NCI-H2107 treated with DMSO at 0.1 percent for 48 hours (cell line): Measurements from ENCODE around the gene POMT2.
"Not testable (repeated sequence)": the region's sequence is repeated elsewhere in the genome, so short reads cannot be mapped to it uniquely, and the experiment has no call there.

Experiments used
- DNase-seq: peaks from one replicate; lab custom pipeline; 2025; ENCODE audit not compliant: unreplicated experiment; lab: John Stamatoyannopoulos, UW

The POMT2 gene

GRCh38 chr14:77302926-77303325 lies 17.8 kb downstream of the POMT2 start:
- DNase-seq: no peak

- peak; percentile 67 for DNase-seq
Observed at GRCh38 chr14:77301103-77301502, 19.6 kb downstream of the POMT2 start.

DNA sequence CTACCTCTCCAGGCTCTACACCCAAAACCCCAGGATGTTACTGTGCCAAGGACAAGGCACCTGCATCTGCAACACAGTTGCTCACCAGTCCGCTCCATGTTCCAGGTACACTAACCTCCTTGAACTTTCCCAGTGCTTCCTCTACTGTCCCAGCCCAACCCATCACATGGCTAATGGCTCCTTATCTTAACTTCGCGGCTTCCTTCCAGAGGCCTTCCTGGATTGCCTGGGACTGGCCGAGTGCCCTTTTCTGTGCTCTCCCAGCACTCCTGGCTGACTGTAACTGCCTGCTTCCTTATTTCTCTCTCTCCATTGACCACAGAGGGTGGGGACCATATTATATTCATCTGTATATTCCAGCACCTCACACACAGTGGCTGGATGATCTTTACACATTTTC lies 20.9 kb downstream of the POMT2 start:
- DNase-seq: no peak

GRCh38 chr14:77296906-77297305 lies 23.8 kb downstream of the POMT2 start:
- no peak for DNase-seq

DNA sequence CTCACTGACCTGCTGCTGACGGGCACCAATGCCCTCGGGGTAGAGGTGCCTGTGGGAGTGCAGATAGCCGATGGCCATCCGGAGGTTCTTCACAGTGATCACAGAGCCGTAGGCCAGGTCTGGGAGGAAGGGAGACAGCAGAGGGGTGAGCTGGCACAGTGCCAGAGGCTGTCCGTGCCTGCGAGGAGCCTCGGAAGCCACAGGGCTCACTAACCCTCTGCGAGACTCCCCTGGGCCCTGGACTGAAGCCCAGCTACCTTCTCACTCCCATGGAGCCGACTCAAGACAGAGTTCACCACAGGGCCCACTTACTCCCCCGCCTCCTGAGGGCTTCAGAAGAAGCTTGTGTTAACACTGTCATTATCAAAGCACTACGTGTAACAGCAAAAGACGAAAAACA lies 24.5 kb downstream of the POMT2 start:
- no peak for DNase-seq

GRCh38 chr14:77290705-77291104 lies 30.0 kb downstream of the POMT2 start:
- no peak for DNase-seq

GRCh38 chr14:77286576-77286975 lies 34.1 kb downstream of the POMT2 start:
- DNase-seq: no peak

- DNase-seq: no peak
Observed at GRCh38 chr14:77284466-77284865, 36.2 kb downstream of the POMT2 start.

GRCh38 chr14:77284066-77284465 lies 36.6 kb downstream of the POMT2 start:
- DNase-seq: no peak

DNA sequence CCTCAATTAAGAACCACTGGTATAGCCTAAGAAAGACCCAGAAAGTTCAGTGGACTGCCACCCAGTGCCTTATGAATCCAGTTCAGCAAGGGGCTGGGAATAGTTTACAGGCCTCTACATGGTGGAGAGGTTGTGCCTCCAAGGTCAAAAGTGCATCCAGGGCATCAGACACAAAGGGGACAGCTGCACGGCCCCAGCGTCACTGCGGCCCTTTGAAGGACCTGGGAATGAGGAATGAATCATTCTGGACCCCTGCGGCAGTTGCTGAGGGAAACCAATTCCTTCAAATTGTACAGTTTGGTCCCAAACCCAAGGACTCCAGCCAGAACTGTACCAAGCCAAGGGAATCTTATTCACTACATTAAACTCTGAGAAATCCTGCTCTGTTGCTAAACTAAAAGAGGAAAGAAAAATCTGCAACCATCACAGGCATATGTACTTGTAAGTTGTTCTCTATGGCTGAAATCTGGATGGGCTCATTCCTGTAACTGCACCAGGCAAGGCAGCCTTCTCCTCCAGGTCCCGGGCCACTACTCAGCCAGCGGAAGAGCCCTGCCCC lies 38.8 kb downstream of the POMT2 start:
- DNase-seq: no peak

DNA sequence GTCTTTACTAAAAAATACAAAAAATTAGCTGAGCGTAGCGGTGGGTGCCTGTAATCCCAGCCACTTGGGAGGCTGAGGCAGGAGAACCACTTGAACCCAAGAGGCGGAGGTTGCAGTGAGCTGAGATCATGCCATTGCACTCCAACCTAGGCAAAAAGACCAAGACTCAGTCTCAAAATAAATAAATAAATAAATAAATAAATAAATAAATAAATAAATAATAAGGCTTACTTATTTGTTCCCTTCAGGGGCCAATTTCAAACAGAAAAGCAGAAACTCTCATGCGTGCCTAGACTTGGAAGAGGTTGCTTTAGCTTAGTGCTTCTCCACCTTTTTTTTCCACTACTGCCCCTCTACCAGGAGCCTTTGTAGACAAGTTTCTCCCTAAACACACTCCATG lies 39.8 kb downstream of the POMT2 start:
- not testable (repeated sequence) for DNase-seq

DNA sequence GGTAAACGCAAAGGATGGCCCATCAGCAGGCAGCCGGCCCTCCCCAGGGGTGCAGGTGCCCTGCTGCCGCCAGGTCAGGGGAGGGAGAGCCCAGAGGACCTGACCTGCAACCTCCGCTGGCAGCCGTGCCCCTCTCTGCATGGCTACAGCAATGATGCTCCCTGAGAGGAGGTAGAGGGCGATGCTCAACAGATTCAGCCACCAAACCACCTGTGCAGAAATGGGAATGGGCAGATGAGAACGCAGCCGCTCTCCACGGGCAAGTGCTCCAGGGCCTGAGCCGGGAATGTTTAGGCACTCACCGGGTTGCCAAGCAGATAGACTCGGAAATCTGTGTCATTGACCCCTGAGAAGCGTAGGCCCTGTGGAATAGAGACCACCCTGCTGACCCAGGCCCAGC lies 41.0 kb downstream of the POMT2 start:
- DNase-seq: no peak

GRCh38 chr14:77278461-77279230 lies 42.0 kb downstream of the POMT2 start:
- DNase-seq: no peak

GRCh38 chr14:77276959-77277358 lies 43.7 kb downstream of the POMT2 start:
- no peak for DNase-seq

DNA sequence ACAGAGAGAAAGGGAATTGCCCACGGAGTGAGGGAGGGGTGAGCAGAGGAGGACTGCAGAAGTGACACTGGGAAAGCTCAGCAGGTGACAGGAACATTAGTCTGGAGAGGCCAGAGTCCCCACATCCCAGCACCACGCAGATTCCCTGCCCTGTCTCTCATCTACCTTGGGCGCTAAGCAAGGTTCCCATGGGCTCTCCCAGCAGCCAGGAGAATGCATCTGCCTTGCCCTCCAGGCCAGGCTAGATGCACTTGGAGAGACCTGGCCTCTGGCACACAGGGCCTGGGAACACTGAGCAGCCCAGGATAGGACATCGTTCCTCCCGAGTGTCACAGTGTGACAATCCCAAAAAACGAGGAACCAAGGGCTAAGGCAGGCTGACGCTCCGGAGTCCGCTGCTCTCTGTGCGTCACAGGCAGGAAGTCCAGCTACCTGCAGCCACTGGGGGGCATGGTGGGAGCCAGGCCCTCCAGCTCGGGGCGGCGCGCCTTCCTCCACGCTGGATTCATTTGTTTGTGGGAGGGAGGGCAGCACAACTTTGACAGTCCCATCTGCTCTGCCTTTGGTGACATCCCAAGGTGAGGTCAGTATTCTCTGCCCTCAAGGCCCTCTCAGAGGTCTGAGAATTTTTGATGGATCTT lies 44.3 kb downstream of the POMT2 start:
- no peak for DNase-seq

DNA sequence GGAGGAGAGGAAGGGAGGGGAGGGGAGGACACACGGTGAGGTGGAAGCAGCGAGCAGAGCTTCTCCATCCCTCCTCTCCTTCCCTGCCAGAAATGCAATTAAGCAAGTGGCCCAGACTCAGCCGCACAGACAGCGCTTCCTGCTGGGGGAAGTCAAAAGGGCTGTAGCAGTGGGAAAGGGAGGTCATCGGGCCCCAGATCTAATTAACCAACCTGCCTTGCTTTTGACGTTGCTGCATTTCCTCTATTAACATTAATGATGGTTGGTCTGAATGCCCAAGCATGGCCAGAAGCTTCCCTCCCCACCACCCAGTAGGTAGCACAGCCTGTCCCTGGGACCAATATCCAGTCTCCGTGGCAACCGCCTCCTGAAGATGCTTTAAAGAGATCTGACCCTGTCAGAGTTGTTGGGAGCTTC lies 45.1 kb downstream of the POMT2 start:
- no peak for DNase-seq

- DNase-seq: no peak
Observed at GRCh38 chr14:77275041-77275580, 45.6 kb downstream of the POMT2 start.

DNA sequence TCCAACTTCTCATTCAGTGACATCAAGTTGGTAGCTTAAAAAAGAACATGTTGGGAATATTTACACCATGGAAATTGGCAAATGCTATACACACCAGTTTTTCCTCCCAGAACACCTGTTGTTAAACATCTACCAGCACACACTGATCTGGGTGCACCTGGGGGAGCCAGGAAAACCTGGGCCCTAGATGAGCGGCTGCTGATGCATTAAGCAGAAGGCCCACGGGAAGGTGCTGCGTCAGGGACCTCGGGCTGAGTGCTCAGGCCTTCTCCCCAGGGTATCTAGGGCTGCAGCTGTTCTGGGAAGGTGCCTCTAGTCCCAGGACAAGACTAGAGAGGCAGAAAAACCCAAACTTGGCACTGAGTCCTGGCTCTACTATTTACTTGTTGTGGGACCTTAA lies 46.9 kb downstream of the POMT2 start:
- DNase-seq: no peak

DNA sequence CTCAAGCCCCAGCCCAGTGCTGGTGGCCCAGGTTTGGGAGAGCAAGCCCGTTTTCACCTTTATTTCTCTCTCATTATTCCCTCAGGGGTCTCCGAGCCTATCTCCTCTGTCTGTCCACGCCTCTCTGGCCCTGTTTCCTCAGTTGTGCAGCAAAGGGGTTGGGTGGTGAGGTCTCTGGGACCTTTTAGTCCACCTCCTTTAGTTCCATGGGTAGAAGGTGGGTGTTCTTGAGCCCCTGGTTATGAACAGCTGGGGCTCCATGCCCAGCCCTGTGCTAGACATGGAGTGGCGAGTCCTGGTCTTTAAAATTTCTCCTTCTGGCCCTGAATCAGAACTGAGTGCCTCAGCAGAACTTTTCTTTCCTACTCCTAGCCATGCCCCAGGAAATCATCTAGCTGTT lies 48.4 kb downstream of the POMT2 start:
- no peak for DNase-seq

DNA sequence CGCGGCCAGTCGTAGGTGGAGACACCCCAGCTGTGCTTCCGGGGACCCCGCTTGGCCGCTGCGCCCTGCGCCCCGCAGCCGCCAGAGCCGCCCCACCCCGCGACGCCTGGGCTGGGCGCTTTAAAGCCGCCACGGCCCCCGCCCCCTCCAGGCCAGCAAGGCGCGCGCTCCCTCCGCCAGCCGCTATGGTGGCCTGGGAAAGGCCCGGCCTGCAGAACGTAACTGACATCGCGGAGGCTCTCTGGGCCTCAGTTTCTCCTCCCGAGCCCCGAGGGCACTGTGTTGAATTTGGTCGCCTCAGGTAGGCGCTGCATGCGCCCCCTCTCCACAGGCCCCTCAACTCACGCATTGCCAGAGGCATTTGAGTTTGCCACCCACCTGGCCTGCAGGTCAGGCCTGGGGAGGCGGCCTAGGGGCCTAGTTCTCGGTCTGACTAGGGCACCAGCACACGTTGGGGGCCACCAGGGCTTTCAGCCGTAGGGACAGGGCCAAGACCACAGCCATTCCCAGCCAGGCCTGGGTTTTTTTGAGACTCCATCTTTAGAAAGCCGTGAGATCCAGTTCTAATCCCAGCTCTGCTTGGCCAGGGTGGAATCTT lies 49.5 kb downstream of the POMT2 start, which contains the start of gene NGB:
TSS of gene NGB (minus strand) at position 94 of the 598 bp plus-strand sequence. CDS start 269 bp downstream, outside the sequence.
- DNase-seq: no peak

- DNase-seq: no peak
Observed at GRCh38 chr14:77270361-77271112, 50.1 kb downstream of the POMT2 start.
